Small intestine (tissue), 7 donors: ENCODE data around the gene SORL1-AS1.
"Not testable (repeated sequence)": the region's sequence is repeated elsewhere in the genome, so short reads cannot be mapped to it uniquely, and the experiment has no call there.

Experiments used
- DNase-seq, 2 donors: peaks; one replicate each; pipeline versions ENCODE4 v3.0.0 to v3.0.0-alpha.2; 2013
- FAIRE-seq: peaks from 2 replicates; lab custom pipeline; 2012; peaks lifted over from hg19 to GRCh38; lab: Jason Lieb, UNC
- H3K27ac ChIP-seq, 3 donors: one replicate each; pipeline ENCODE4 v1.5.1; 2013; ENCODE audit warnings: low read length in 2 of 3, mild to moderate bottlenecking in 2 of 3, control low read depth in 1 of 3, inconsistent platforms in 1 of 3, low read depth in 1 of 3, moderate library complexity in 1 of 3
- H3K27me3 ChIP-seq, 3 donors: one replicate each; pipeline ENCODE4 v1.6.1; 2013; ENCODE audit warnings: low read length in 3 of 3, inconsistent platforms in 1 of 3; ENCODE audit not compliant: control insufficient read depth in 3 of 3, insufficient read depth in 3 of 3
- H3K36me3 ChIP-seq, 3 donors: one replicate each; pipeline ENCODE4 v1.6.1; 2013; ENCODE audit warnings: low read length in 3 of 3, inconsistent platforms in 1 of 3, low read depth in 1 of 3, mild to moderate bottlenecking in 1 of 3, moderate library complexity in 1 of 3; ENCODE audit not compliant: control insufficient read depth in 3 of 3, insufficient read depth in 2 of 3
- H3K4me1 ChIP-seq, 3 donors: one replicate each; pipeline ENCODE4 v1.6.1; 2013; ENCODE audit warnings: low read length in 2 of 3, inconsistent platforms in 1 of 3, low read depth in 1 of 3, mild to moderate bottlenecking in 1 of 3, moderate library complexity in 1 of 3; ENCODE audit not compliant: control insufficient read depth in 3 of 3, insufficient read depth in 2 of 3
- H3K4me3 ChIP-seq, 3 donors: one replicate each; pipeline ENCODE4 v1.5.1; 2013; ENCODE audit warnings: low read length in 3 of 3, control low read depth in 1 of 3, inconsistent platforms in 1 of 3, low read depth in 1 of 3, mild to moderate bottlenecking in 1 of 3, moderate library complexity in 1 of 3
- H3K9me3 ChIP-seq, 2 donors: one replicate each; pipeline ENCODE4 v1.6.1; 2013; ENCODE audit warnings: low read depth in 1 of 2, low read length in 1 of 2; ENCODE audit not compliant: control insufficient read depth in 2 of 2, insufficient read depth in 1 of 2
- WGBS, 3 donors: extraction: QIAGEN DNeasy Blood & Tissue Kit; methylation state at CpG; one replicate each; pipeline ENCODE4 v1.1.7; 2013; 5-methylcytosine and 5-hydroxymethylcytosine counted together
- donor health status: healthy with polysubstance abuse.
- donor health status: control.
- donor health status: control.
- donor health status: Bipolar disorder and iron deficiency.
- donor health status: healthy.

The SORL1-AS1 gene

DNA sequence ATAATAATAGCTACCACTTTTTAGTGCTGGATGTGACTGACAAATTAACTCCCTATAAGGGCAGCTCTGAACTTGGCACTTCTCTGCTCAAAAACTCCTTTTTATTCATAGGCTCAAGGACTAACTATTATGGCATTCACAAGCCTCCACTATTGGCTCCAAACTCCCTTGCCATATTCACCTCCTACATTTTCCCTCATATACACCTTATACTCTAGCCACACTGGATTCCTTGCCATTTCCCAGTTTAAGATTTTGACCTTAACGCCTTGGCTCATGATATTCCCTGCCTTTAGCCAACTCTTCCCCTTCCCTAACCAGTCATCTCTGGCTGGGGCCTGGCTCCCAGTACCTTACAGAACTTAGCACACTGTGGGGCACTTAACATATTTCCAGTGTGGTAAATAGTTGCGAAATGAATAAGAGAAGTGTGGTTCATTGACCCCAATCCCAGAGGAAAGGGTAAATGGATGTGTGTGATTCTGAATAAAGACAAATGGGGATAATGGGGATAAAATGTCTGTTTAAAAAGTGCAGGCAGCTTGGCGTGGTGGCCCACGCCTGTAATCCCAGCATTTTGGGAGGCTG is 40.7 kb downstream of the SORL1-AS1 start:
- Histone ChIP-seq H3K36me3 (no peaks in the 10 kb centered on the region), H3K9me3 (no peaks in the 10 kb centered on the region), H3K4me1 (peaks cover 2 to 5% (median 3%) of the 10 kb centered on the region in 3 donors), H3K4me3 (no peak overlapping the region), H3K27me3 (no peaks in the 10 kb centered on the region), H3K27ac (no peak overlapping the region)
- FAIRE-seq, result no peak
- DNase-seq, result peak in 1 of 2 donors; percentile 54
- 91 to 93% (median 91%) methylated on average over 4 of the region's 4 CpGs for WGBS, 3 donors

DNA sequence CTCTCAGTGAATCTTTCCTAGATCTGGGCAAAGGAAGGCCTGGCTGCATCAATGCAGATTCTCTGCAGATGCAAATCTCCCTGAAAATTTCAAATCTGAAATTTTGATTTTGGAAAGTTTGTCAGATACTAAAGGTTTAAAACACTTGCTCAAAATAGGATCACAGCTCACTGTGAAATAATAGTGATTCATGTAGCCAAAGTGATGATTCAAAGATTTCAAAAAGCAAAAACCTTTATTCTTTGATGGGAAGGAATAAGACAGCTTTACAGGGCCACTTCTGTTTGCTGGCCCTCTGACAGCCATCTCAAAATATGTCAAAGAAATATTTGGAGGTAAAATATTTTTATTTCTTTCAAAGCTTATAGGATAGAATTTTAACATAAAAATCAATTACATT is 41.4 kb downstream of the SORL1-AS1 start:
- H3K9me3 ChIP-seq, H3K36me3 ChIP-seq, H3K4me3 ChIP-seq, FAIRE-seq, H3K27ac ChIP-seq, H3K4me1 ChIP-seq, H3K27me3 ChIP-seq, DNase-seq: not testable (repeated sequence)

DNA sequence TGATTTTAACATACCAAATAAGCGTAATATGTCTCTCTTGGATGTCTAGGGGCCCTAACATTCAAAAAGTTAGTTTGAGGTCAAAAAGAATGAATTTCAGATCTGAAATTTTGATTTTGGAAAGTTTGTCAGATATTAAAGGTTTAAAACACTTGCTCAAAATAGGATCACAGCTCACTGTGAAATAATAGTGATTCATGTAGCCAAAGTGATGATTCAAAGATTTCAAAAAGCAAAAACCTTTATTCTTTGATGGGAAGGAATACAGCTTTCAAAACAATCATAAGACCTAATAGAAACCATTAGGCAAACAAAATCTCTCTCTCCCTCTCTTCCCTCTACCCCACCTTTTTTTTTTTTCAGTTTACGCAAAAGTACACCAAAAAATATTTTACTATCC is 42.7 kb downstream of the SORL1-AS1 start:
- H3K27ac ChIP-seq, H3K4me3 ChIP-seq, DNase-seq, H3K36me3 ChIP-seq, H3K9me3 ChIP-seq, FAIRE-seq, H3K4me1 ChIP-seq, H3K27me3 ChIP-seq: not testable (repeated sequence)
- WGBS, 3 donors, result 93 to 98% (median 94%) methylated on average over 2 of the region's 2 CpGs

DNA sequence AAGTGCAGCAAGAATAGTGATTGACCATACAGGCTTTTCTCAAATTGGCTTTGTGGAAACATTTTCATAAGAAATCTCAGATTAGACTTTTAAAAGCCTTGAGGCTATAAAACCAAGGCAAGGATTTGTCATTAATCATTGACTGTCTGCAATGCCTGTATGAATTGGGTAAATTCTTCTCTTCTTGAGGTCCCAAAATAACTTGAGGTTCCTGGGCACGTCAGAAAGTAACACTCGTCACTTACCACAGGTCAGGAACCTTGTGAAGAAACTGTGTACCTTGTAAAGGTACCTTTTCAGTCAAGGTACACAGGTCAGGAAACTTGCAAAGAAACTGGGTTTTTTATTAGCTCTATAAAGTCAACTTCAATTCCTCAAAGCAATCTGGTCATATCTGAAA is 43.9 kb downstream of the SORL1-AS1 start:
- no peak for FAIRE-seq
- Histone ChIP-seq H3K9me3 (no peaks in the 10 kb centered on the region), H3K4me1 (peaks cover 0 to 5% (median 0%) of the 10 kb centered on the region in 3 donors), H3K27ac (peak overlapping the region in 1 of 3 donors; percentile 74), H3K27me3 (no peaks in the 10 kb centered on the region), H3K4me3 (no peak overlapping the region), H3K36me3 (no peaks in the 10 kb centered on the region)
- DNase-seq, result peak in 1 of 2 donors; percentile 63
- WGBS, 3 donors, result 60 to 73% (median 63%) methylated on average over 2 of the region's 2 CpGs

DNA sequence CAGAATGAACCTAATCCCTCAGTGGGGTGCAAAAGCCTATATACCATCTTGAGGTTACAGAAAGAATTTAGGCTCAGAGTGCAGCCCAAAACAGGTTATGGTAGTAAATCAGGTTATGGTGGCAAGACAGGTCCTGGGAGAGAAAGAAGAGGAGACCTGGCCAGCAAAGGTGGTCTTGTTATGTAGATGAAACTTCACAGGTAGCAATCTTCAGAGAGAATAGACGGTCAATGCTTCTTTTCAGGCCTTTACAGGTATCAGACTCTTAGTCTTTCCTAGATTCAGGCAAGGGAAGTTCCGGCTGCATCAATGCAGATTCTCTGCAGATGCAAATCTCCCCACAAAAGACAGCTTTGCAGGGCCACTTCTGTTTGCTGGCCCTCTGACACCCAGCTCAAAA is 46.5 kb downstream of the SORL1-AS1 start:
- DNase-seq (no peak), FAIRE-seq (no peak)
- H3K4me3 ChIP-seq, result no peak overlapping the region
- H3K4me1 ChIP-seq, result peaks cover 0 to 5% (median 0%) of the 10 kb centered on the region in 3 donors
- WGBS, 3 donors, result 84 to 96% (median 89%) methylated on average over 2 of the region's 2 CpGs
- no peaks in the 10 kb centered on the region for H3K27me3 ChIP-seq
- no peaks in the 10 kb centered on the region for H3K9me3 ChIP-seq
- no peak overlapping the region for H3K27ac ChIP-seq
- H3K36me3 ChIP-seq, result no peaks in the 10 kb centered on the region

DNA sequence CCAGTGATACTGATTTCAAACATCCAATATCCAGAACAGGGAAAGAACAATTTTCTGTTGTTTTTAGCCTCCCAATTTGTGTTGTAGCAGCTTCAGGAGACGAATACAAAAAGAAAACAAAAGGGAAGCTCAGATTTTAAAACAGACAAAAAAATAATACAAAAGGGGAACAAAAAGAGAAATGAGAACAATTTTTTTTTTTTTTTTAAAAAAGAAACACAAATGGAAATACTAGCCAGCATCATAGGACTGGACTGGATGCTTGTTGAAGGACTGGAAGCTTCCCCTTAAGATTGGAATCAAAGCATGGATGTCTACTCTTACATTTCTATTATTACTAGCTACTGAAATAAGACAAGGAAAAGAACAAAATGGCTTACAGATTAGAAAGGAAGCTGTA is 47.1 kb downstream of the SORL1-AS1 start:
- no peaks in the 10 kb centered on the region for H3K9me3 ChIP-seq
- 75 to 79% (median 78%) methylated on average over 1 of the region's 1 CpG for WGBS, 3 donors
- H3K27me3 ChIP-seq, result no peaks in the 10 kb centered on the region
- no peaks in the 10 kb centered on the region for H3K36me3 ChIP-seq
- H3K4me3 ChIP-seq, result no peak overlapping the region
- H3K4me1 ChIP-seq, result peaks cover 0 to 5% (median 0%) of the 10 kb centered on the region in 3 donors
- no peak overlapping the region for H3K27ac ChIP-seq
- FAIRE-seq (no peak), DNase-seq (no peak)

DNA sequence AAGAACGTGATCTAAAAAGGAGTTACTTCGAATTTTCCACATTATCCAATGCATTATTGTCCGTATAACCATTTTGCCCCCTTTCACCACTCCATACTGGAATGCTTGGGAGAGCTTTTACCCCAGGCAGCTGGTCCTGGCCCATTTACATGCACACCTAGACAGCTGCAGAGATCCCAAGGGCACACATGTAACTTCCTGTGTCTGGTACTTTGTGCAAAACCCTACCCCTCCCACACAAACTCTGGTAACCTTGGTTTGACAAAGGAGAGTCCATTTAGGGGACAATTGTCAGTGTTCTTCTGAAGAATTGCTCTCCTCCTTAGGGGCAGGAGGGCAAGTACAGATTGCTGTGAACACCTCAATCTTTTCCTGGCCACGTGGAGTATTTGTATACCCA is 58.0 kb downstream of the SORL1-AS1 start:
- WGBS, 3 donors, result 62 to 84% (median 82%) methylated on average over 4 of the region's 4 CpGs
- Histone ChIP-seq H3K4me3 (no peak overlapping the region), H3K27me3 (no peaks in the 10 kb centered on the region), H3K9me3 (peaks cover 0 to 6% of the 10 kb centered on the region in 2 donors), H3K27ac (no peak overlapping the region), H3K36me3 (no peaks in the 10 kb centered on the region), H3K4me1 (peaks cover 0 to 22% (median 0%) of the 10 kb centered on the region in 3 donors)
- DNase-seq, result no peak
- FAIRE-seq, result no peak

DNA sequence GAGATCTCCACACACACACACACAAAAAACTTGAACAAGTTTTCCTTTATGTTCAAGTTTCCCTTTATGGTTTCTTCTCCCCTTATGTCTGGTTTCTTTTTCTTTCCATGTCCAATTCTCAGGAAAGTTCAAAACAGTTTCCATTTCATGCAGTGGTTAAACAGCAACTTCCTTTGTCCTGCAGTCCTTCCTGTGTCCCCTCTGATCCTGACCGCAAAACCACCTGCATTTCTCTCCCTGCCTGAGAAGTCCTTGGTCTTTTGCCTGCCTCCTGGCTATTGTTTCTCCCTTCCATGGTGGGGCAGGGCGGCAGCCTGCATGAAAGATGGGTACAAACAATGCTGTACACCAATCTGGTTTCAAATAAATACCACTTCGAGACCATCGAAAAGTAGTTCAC is 58.9 kb downstream of the SORL1-AS1 start:
- H3K4me3 ChIP-seq, result no peak overlapping the region
- peaks cover 0 to 6% of the 10 kb centered on the region in 2 donors for H3K9me3 ChIP-seq
- FAIRE-seq (no peak), DNase-seq (peak in 1 of 2 donors; percentile 11)
- peaks cover 0 to 22% (median 0%) of the 10 kb centered on the region in 3 donors for H3K4me1 ChIP-seq
- H3K27ac ChIP-seq, result no peak overlapping the region
- no peaks in the 10 kb centered on the region for H3K27me3 ChIP-seq
- WGBS, 3 donors, result 76 to 80% (median 78%) methylated on average over 4 of the region's 4 CpGs
- H3K36me3 ChIP-seq, result no peaks in the 10 kb centered on the region

DNA sequence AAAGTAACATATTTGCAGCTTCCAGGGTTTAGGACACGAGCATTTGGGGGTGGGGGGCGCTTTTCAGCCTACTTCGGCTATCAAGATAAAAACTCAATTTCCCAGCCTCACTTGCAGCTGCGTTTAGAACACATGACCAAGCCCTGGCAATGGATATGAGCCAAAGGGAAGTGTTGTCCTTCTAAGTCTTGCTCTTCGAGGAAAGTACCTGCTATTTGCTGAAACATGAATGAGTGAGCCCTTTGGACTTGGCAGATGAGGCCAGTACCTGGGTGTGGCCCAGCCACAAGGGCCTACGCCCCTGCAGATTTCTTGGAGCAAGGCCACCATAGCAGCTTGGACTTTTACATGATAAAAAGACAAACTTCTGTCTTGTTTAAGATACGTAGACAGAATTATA is 60.9 kb downstream of the SORL1-AS1 start:
- 12 to 54% (median 30%) methylated on average over 7 of the region's 7 CpGs for WGBS, 3 donors
- no peak overlapping the region for H3K4me3 ChIP-seq
- H3K9me3 ChIP-seq, result peaks cover 0 to 6% of the 10 kb centered on the region in 2 donors
- no peaks in the 10 kb centered on the region for H3K27me3 ChIP-seq
- H3K27ac ChIP-seq, result peak overlapping the region in 1 of 3 donors; percentile 77
- FAIRE-seq (peak; percentile 85), DNase-seq (peak; percentile 92 to 98)
- peaks cover 0 to 22% (median 0%) of the 10 kb centered on the region in 3 donors for H3K4me1 ChIP-seq
- H3K36me3 ChIP-seq, result no peaks in the 10 kb centered on the region
